Vagina (tissue), 2 donors: ENCODE data around the gene EFTUD2. TPM values are rescaled to one million over a fixed set of nuclear protein-coding genes. Genes with fewer than 3 reads are reported as not detected.

ENCODE experiments used
- DNase-seq, 2 donors: peaks; one replicate each; pipeline ENCODE4 v3.0.0-alpha.2; 2017; ENCODE audit errors: extremely low spot score in 2 of 2
- H3K27ac ChIP-seq: fragments of 200-600 bp; sonication (generic); one replicate; pipeline ENCODE4 v1.5.1; 2019
- H3K27me3 ChIP-seq: fragments of 200-600 bp; sonication (generic); one replicate; pipeline ENCODE4 v1.5.1; 2019
- H3K36me3 ChIP-seq, 2 donors: fragments of 200-600 bp; sonication (generic); one replicate each; pipeline ENCODE4 v1.5.1; 2017 to 2019
- H3K4me1 ChIP-seq: fragments of 200-600 bp; sonication (generic); one replicate; pipeline ENCODE4 v1.5.1; 2019
- H3K4me3 ChIP-seq, 2 donors: fragments of 200-600 bp; sonication (generic); 1 replicate in 1 of 2; 2 replicates in 1 of 2; pipeline ENCODE4 v1.5.1; 2016 to 2019
- H3K9me3 ChIP-seq: fragments of 200-600 bp; sonication (generic); one replicate; pipeline ENCODE4 v1.5.1; 2019
- POLR2A ChIP-seq, 2 donors: fragments of 450-650 bp; IDR thresholded peaks; one replicate each; pipeline ENCODE4 v1.6.1; 2017; ENCODE audit warnings: antibody characterized with exemption in 2 of 2, mild to moderate bottlenecking in 2 of 2, moderate library complexity in 2 of 2
- POLR2AphosphoS5 ChIP-seq, 2 donors: sonication (generic); formaldehyde crosslinking; IDR thresholded peaks; one replicate each; pipeline ENCODE4 v1.9.0; 2017; ENCODE audit warnings: antibody characterized with exemption in 2 of 2, mild to moderate bottlenecking in 2 of 2, low read depth in 1 of 2; ENCODE audit not compliant: insufficient read depth in 1 of 2
- intact Hi-C: fragments of 100-400 bp; cut with DNase I; formaldehyde crosslinking; loops from one replicate; pipeline ENCODE4 v1.15.1; 2023
- total RNA-seq: library from RNA; depleted of rRNA; stranded (reverse); fragments of >200 nt; gene quantifications from one replicate; pipeline ENCODE4 v1.2.3, GENCODE V29; 2016
- TF ChIP-seq, protein P1 (sequence below), 3 experiments: fragments of 450-650 bp in 2 of 3; fragments of 200-600 bp in 1 of 3; sonication (generic) in 1 of 3; IDR thresholded peaks; one replicate each; pipeline ENCODE4 v1.5.1; 2017 to 2019; ENCODE audit warnings: antibody characterized with exemption in 3 of 3, mild to moderate bottlenecking in 2 of 3, moderate library complexity in 2 of 3

EFTUD2 gene
- total RNA-seq, 1 donor from 2014 or later = 55.5 TPM

- intact Hi-C loops = no loop called here
Observed at GRCh38 chr17:44879376-44879775, 19.9 kb downstream of the EFTUD2 start.

GRCh38 chr17:44878627-44879221 is 20.5 kb downstream of the EFTUD2 start:
- no peaks in the 10 kb centered on the region for H3K9me3 ChIP-seq
- intact Hi-C loops = no loop called here
- TF ChIP-seq POLR2AphosphoS5 (IDR thresholded peaks at IDR 0.05; ENCODE audit: insufficient read depth in 1 of 2, low read depth in 1 of 2) = no peak
- TF ChIP-seq, protein P1, sequence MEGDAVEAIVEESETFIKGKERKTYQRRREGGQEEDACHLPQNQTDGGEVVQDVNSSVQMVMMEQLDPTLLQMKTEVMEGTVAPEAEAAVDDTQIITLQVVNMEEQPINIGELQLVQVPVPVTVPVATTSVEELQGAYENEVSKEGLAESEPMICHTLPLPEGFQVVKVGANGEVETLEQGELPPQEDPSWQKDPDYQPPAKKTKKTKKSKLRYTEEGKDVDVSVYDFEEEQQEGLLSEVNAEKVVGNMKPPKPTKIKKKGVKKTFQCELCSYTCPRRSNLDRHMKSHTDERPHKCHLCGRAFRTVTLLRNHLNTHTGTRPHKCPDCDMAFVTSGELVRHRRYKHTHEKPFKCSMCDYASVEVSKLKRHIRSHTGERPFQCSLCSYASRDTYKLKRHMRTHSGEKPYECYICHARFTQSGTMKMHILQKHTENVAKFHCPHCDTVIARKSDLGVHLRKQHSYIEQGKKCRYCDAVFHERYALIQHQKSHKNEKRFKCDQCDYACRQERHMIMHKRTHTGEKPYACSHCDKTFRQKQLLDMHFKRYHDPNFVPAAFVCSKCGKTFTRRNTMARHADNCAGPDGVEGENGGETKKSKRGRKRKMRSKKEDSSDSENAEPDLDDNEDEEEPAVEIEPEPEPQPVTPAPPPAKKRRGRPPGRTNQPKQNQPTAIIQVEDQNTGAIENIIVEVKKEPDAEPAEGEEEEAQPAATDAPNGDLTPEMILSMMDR (IDR thresholded peaks at IDR 0.05) = peak in 1 of 3 experiments; percentile 28
- H3K27me3 ChIP-seq = no peaks in the 10 kb centered on the region
- no peak for DNase-seq
- H3K36me3 ChIP-seq = peaks cover 0 to 86% of the 10 kb centered on the region in 2 donors
- H3K4me3 ChIP-seq = no peak overlapping the region
- no peaks in the 10 kb centered on the region for H3K4me1 ChIP-seq
- H3K27ac ChIP-seq = no peak overlapping the region

More at GRCh38 chr17:44879376-44879775, 19.9 kb downstream of the EFTUD2 start:
- no peak overlapping the region for H3K27ac ChIP-seq
- no peaks in the 10 kb centered on the region for H3K4me1 ChIP-seq
- no peaks in the 10 kb centered on the region for H3K9me3 ChIP-seq
- no peak overlapping the region for H3K4me3 ChIP-seq
- H3K27me3 ChIP-seq = no peaks in the 10 kb centered on the region
- DNase-seq = no peak
- peaks cover 0 to 85% of the 10 kb centered on the region in 2 donors for H3K36me3 ChIP-seq
- TF ChIP-seq, protein P1 (IDR thresholded peaks at IDR 0.05) = no peak
- no peak for TF ChIP-seq POLR2AphosphoS5 (IDR thresholded peaks at IDR 0.05; ENCODE audit: insufficient read depth in 1 of 2, low read depth in 1 of 2)
- TF ChIP-seq POLR2A (IDR thresholded peaks at IDR 0.05) = no peak

- intact Hi-C loops = no loop called here
- DNase-seq = no peak
- peaks cover 0 to 82% of the 10 kb centered on the region in 2 donors for H3K36me3 ChIP-seq
- H3K4me1 ChIP-seq = no peaks in the 10 kb centered on the region
- H3K9me3 ChIP-seq = no peaks in the 10 kb centered on the region
- H3K27me3 ChIP-seq = no peaks in the 10 kb centered on the region
- TF ChIP-seq POLR2AphosphoS5 (IDR thresholded peaks at IDR 0.05; ENCODE audit: insufficient read depth in 1 of 2, low read depth in 1 of 2) (no peak), POLR2A (IDR thresholded peaks at IDR 0.05) (no peak)
- TF ChIP-seq, protein P1 (IDR thresholded peaks at IDR 0.05) = no peak
- H3K4me3 ChIP-seq = no peak overlapping the region
- no peak overlapping the region for H3K27ac ChIP-seq
Observed at GRCh38 chr17:44877121-44877520, 22.1 kb downstream of the EFTUD2 start.

DNA sequence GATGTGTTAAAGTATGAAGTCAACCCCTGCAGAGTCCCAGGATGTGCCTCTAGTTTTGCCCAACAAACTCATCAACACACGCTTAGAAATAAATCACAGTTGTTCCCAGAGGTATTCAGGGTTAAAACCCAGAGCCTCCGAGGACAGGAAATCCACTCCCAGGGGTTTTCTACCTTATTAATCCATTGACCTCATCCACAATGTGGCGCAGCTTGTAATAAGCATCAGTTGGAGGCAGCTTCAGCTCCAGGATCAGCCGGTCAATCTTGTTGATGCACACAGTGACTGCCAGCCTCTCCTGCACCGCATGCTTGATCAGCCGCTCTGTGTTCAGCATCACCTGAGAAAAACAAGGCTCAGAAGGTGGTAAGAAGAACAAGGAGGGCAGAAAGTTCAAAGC is 23.5 kb downstream of the EFTUD2 start:
- no peak for DNase-seq
- Histone ChIP-seq H3K27me3 (no peaks in the 10 kb centered on the region), H3K9me3 (no peaks in the 10 kb centered on the region), H3K4me1 (no peaks in the 10 kb centered on the region), H3K4me3 (no peak overlapping the region), H3K27ac (no peak overlapping the region), H3K36me3 (peaks cover 0 to 85% of the 10 kb centered on the region in 2 donors)
- intact Hi-C loops = no loop called here
- no peak for TF ChIP-seq POLR2A (IDR thresholded peaks at IDR 0.05)
- no peak for TF ChIP-seq POLR2AphosphoS5 (IDR thresholded peaks at IDR 0.05; ENCODE audit: insufficient read depth in 1 of 2, low read depth in 1 of 2)
- TF ChIP-seq, protein P1 (IDR thresholded peaks at IDR 0.05) = no peak

DNA sequence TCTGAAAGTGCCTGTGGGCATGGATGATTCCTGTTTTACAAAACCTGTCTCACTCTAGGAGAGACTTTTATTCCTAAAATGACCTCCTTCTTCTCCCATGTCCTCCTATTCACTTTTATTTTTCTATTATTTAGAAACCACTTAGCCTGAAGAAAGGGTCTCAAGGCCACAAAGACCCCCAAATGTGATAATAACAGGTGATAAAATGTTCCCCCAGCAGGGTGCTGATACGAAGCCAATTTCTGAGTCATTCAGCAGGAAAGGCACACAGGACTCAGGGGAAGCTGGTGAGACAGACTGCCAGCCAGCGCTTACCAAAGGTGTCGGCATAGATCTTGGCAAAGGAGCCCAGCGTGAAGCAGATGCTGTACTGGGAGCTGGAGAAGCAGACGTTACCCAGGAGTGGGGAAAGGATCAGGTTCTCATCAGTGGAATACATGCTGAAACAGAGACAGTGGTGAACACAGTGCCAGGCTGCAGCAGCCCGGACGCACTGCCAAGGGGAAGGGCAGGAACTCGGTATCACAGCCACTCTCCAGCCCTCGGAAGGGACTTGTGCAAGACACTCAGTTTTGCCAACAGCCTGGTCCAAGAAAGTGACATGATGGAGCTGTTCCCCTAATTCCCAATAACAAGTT is 27.0 kb downstream of the EFTUD2 start:
- Histone ChIP-seq H3K4me1 (no peaks in the 10 kb centered on the region), H3K27ac (no peak overlapping the region), H3K27me3 (no peaks in the 10 kb centered on the region), H3K4me3 (no peak overlapping the region), H3K9me3 (no peaks in the 10 kb centered on the region), H3K36me3 (peaks cover 0 to 74% of the 10 kb centered on the region in 2 donors)
- no peak for DNase-seq
- TF ChIP-seq, protein P1 (IDR thresholded peaks at IDR 0.05) = no peak
- no peak for TF ChIP-seq POLR2AphosphoS5 (IDR thresholded peaks at IDR 0.05; ENCODE audit: insufficient read depth in 1 of 2, low read depth in 1 of 2)
- intact Hi-C loops = no loop called here
